ENCODE measurements around the gene PITPNC1.
"Not testable (repeated sequence)": the region's sequence is repeated elsewhere in the genome, so short reads cannot be mapped to it uniquely, and the experiment has no call there.

Gene PITPNC1

DNA sequence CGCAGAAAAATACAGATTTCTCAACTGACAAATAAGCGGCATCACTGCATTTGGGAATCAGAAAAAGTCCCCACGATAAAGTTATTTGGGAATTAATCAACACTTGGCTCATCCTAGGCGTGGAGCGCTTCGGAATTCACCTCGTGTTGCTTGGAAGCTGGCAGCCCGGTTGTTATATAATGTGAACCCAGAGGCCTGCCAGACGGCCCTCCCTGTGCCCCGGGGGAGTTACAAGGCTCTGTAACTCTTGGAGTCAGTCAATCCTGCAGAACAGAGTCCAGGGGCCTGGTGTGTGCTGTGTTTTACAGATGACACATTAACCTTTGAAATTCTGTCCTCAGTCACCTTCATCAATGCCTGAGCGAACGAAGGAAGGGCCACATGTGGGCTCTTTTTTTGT is 111.1 kb downstream of the PITPNC1 start:
- no peak for DNase-seq (ENCODE audit: low read depth, low spot score)

DNA sequence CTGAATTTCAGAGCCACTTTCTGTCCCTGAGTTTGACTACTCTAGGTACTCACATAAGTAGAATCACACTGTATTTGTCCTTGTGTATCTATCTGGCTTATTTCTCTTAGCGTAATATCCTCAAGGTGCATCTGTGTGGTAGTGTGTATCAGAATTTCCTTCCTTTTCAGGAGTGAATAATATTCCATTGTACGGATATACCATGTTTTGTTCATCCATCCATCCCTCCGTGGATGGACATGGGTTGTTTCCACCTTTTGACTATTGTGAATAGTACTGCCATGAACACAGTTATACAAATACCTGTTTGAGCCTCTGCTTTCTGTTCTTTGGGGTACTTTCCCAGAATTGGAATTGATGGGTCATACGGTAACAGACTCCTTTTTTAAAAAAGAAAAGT is 111.7 kb downstream of the PITPNC1 start:
- no peak for DNase-seq (ENCODE audit: low read depth, low spot score)

DNA sequence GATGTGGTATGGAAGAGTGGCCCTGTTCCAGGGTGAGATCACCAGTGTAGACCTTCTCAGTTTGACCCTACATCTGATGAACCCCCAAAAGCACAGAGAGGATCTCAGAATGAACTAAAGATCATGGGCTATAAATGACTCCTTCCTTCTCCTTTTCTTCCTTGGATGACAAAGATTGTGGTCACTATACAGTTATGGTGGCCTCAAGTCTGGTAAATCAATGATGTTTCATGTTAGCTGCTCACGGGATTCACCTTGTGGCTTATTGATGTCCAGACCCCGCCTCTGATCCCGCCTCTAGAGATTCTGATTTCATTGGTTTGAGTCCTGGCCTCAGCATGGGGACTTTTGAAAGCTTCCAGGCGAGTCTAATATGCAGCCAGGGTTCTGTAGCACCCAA is 112.2 kb downstream of the PITPNC1 start:
- no peak for DNase-seq (ENCODE audit: low read depth, low spot score)

DNA sequence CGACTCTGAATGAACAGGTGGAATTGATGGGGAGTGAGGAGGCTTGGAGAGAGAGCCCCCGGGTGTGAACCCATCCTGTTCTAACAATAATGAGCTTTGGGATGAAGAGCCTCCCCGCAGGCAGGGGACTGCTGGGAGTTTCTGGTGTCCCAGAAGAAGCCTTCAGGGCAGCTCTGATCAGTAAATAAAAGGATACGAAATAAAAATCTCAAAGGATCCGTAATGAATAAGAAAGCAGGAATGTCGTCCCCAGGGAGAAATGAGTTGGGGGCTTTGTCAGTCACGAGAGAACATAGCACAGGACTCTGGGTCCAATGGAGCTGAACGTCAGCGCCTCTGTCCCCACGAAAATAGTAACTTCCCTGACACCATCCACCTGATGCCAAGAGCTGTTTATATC is 113.4 kb downstream of the PITPNC1 start:
- no peak for DNase-seq (ENCODE audit: low read depth, low spot score)

GRCh38 chr17:67491009-67491680 is 114.1 kb downstream of the PITPNC1 start:
- no peak for DNase-seq (ENCODE audit: low read depth, low spot score)

DNA sequence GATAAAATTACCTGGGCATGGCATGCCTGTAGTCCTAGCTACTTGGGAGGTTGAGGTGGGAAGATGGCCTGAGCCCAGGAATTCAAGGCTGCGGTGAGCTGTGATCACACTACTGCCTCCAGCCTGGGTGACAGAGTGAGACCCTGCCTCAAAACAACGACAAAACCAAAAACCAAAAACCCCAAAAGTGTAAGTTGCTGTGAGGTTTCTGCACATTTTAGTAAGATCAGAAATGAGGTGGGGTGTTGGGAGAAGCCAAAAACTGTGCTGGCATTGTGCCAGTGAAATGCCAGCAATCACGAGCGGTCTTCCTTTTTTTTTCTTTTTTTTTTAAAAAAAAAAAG is 114.6 kb downstream of the PITPNC1 start:
- no peak for DNase-seq (ENCODE audit: low read depth, low spot score)

DNA sequence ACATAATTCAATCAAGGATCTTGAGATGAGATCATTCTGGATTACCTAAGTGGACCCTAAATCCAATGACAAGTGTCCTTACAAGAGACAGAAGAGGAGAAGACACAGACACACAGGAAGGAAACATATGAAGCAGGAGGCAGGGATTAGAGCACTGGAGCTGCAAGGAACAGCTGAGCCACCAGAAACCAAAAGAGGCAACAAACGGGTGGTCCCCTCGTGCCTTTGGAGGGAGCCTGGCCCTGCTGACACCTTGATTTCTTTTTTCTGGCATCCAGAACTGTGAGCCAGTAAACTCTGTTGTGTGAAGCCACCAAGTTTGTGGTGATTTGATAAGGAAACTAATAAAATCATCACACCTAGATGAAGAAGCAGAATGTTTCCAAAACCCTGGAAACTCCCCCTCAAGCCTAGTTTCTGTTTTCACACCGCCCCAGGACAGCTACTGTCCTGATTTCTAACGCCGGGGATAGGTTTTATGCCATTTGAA is 115.2 kb downstream of the PITPNC1 start:
- no peak for DNase-seq (ENCODE audit: low read depth, low spot score)

DNA sequence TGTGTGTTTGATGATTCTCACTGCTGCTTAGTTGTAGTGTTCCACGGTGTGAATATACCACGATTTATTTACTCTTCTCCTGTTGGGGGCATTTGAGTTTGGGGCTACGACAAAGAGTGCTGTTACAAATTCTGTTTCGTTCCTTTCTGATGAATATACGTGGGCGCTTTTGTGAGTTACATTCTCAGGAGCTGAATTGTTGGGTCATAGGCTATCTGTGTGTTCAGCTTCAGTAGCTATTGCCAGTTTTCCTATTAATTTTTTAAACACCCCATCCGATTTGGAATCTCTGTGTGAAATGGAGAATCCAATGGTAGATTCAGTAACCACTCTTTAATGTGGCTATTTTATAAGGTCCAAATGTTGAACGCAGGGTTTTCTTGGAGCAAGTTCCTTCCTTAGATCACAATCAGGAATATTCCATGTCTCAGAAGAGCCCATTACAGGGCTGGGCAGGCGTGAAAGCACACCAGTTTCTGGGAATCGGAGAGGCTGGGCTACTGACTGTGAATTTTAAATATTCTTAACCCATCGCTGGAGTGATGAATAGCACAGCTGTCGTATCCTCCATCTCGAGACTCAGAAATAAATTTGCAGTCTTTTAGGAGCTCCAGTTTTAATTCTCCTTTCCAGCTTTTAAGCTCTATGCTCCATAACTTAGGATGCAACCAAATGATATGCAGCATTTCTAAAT is 115.9 kb downstream of the PITPNC1 start:
- DNase-seq (ENCODE audit: low read depth, low spot score) = no peak

DNA sequence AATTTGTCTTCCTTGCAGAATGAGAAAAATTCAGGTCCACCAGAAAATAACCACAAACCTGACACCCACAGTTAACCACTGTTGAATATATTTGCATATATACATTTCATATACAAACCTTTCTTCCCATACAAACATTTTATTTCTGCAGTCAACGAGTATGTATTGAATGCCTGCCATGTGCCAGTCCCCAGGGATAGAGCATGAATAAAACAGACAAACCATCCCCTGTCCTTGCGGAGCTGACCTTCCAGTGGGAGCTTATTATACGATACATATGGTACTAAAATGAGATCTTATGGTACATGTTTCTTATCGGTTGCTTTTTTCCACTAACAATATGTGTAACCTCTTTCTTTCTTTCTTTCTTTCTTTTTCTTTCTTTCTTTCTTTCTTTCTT is 116.7 kb downstream of the PITPNC1 start:
- no peak for DNase-seq (ENCODE audit: low read depth, low spot score)

- not testable (repeated sequence) for DNase-seq (ENCODE audit: low read depth, low spot score)
These were observed 118.5 kb downstream of the PITPNC1 start for GRCh38 chr17:67495534-67495933.

GRCh38 chr17:67496286-67496685 is 119.2 kb downstream of the PITPNC1 start:
- no peak for DNase-seq (ENCODE audit: low read depth, low spot score)

- no peak for DNase-seq (ENCODE audit: low read depth, low spot score)
These were observed 122.6 kb downstream of the PITPNC1 start for GRCh38 chr17:67499685-67500084.

DNA sequence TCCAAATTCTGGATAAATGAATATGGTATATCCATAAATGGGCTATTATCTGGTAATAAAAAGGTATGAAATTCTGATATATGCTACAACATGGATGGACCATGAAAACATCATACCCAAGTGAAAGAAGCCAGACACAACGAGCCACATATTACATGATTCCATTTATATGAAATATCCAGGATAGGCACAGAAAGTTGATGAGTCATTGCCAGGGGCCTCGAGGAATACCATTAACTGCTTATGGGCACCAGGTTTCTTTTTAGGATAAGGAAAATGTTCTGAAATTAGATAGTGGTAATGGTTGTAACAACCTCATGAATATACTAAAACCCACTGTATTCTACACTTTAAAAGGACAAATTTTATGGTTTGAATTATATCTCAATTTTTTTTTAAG is 123.2 kb downstream of the PITPNC1 start:
- DNase-seq (ENCODE audit: low read depth, low spot score) = no peak

- no peak for DNase-seq (ENCODE audit: low read depth, low spot score)
These were observed 123.7 kb downstream of the PITPNC1 start for GRCh38 chr17:67500677-67501300.

DNA sequence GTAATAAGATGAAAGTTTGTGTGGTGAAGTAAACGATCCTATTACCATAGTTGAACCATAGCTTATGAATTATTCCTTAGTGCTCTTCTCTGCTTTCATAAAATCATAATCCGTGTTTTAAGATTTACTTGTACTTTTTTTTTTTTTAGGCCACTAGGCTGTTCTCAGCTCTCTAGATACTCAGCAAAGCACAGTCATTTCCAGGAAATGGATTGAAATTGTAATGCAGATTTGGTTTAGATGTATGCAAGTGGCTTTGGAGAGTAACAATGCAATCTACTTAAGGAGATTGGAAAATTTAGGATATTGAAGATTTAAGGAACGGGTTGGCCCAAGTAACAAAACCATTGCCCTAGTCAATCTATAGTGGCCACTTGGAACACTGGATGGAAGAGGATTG is 125.1 kb downstream of the PITPNC1 start:
- DNase-seq (ENCODE audit: low read depth, low spot score) = no peak

GRCh38 chr17:67503184-67503583 is 126.1 kb downstream of the PITPNC1 start:
- DNase-seq (ENCODE audit: low read depth, low spot score) = no peak

DNA sequence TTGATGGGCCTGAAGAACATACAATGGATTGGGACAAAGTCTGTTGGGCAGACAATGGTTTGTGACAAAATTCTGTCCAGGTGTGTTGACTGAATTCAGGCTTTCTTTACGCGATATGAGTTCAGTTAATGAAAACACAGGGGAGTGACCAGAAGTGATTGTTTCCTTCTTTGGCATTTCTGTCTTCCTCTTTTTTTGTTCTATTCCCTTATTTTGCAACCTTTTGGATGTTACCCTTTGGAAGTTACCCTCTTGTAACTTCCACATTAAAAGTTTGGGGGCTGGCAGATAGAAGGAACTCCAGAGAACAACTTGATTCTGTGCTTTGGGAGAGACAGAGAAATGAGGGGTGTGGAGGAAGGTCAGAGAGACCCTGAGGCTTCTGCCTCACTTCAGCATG is 126.7 kb downstream of the PITPNC1 start:
- no peak for DNase-seq (ENCODE audit: low read depth, low spot score)

- DNase-seq (ENCODE audit: low read depth, low spot score) = no peak
These were observed 127.1 kb downstream of the PITPNC1 start for GRCh38 chr17:67504182-67504581.

DNA sequence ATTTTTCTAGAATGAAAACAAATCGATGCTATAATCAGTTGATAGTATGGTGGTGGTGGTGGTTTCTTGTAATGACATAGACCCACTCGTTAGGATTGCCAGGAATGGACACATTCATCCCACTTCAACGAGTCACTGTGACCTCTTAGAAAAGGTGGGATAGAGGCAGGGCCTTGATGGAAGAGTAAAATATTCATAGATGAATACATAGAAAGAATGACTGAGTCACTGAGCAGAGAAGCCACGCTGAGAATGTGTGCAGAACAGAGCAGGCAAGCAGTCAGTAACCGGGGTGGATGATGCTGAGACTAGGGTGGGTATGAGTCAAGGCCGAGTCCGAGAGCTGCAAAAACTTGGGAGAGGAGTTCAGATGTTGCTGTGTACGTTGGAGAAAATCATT is 129.9 kb downstream of the PITPNC1 start:
- no peak for DNase-seq (ENCODE audit: low read depth, low spot score)

- no peak for DNase-seq (ENCODE audit: low read depth, low spot score)
These were observed 132.6 kb downstream of the PITPNC1 start for GRCh38 chr17:67509390-67510287.

- DNase-seq (ENCODE audit: low read depth, low spot score) = no peak
These were observed 133.9 kb downstream of the PITPNC1 start for GRCh38 chr17:67511012-67511411.

- DNase-seq (ENCODE audit: low read depth, low spot score) = no peak
These were observed 134.7 kb downstream of the PITPNC1 start for GRCh38 chr17:67511804-67512203.
